ENCODE data around the gene SCO2. TPM values are rescaled to one million over a fixed set of nuclear protein-coding genes. Genes with fewer than 3 reads are reported as not detected.

The SCO2 gene
- total and polyA plus RNA-seq, 9 of the 15 experiments (the other 6 are each of a cell fraction or from before 2014, with no cell fraction given): 0.34 to 4.0 (median 1.1) TPM; not detected in 3

DNA sequence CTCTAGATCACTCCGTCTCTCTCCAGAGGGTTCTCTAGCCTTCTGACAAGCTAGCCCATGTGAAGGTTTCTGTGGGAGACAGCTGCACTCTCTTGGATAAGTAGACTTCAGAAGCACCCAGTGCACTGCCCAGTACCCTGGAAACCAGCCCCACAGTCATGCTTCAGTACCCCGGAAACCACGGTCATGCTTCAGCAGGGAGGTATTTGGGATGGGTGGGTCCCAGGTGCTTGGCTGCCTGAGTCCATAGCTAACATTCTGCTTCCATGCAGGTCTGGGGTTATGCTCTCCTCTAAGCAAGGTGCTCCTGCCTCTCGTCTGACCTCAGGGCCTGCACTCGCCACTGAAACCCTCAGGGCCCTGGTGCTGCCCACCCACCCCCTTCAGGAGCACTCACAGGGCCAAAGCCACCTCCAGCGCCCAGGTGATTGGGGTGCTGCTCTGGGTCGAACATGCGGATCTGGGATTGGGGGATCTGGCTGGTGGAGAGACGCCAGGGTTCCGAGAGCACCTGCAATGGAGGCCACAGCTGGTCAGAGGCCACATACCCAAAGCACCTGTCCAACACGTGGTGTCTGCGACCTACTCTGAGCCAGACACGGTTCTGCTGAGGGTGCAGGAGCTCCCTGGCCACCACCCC is 44.6 kb upstream of the SCO2 start (continued):
- TF ChIP-seq, protein P1, sequence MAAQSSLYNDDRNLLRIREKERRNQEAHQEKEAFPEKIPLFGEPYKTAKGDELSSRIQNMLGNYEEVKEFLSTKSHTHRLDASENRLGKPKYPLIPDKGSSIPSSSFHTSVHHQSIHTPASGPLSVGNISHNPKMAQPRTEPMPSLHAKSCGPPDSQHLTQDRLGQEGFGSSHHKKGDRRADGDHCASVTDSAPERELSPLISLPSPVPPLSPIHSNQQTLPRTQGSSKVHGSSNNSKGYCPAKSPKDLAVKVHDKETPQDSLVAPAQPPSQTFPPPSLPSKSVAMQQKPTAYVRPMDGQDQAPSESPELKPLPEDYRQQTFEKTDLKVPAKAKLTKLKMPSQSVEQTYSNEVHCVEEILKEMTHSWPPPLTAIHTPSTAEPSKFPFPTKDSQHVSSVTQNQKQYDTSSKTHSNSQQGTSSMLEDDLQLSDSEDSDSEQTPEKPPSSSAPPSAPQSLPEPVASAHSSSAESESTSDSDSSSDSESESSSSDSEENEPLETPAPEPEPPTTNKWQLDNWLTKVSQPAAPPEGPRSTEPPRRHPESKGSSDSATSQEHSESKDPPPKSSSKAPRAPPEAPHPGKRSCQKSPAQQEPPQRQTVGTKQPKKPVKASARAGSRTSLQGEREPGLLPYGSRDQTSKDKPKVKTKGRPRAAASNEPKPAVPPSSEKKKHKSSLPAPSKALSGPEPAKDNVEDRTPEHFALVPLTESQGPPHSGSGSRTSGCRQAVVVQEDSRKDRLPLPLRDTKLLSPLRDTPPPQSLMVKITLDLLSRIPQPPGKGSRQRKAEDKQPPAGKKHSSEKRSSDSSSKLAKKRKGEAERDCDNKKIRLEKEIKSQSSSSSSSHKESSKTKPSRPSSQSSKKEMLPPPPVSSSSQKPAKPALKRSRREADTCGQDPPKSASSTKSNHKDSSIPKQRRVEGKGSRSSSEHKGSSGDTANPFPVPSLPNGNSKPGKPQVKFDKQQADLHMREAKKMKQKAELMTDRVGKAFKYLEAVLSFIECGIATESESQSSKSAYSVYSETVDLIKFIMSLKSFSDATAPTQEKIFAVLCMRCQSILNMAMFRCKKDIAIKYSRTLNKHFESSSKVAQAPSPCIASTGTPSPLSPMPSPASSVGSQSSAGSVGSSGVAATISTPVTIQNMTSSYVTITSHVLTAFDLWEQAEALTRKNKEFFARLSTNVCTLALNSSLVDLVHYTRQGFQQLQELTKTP (IDR thresholded peaks at IDR 0.05; ENCODE audit: low read depth in 1 of 2, partially characterized antibody in 2 of 2): no peak
- TF ChIP-seq, protein P2, sequence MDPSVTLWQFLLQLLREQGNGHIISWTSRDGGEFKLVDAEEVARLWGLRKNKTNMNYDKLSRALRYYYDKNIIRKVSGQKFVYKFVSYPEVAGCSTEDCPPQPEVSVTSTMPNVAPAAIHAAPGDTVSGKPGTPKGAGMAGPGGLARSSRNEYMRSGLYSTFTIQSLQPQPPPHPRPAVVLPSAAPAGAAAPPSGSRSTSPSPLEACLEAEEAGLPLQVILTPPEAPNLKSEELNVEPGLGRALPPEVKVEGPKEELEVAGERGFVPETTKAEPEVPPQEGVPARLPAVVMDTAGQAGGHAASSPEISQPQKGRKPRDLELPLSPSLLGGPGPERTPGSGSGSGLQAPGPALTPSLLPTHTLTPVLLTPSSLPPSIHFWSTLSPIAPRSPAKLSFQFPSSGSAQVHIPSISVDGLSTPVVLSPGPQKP (CRISPR knock-in tag; IDR thresholded peaks at IDR 0.05): no peak
- TF ChIP-seq TGIF2 (CRISPR knock-in tag; IDR thresholded peaks at IDR 0.05): no peak

DNA sequence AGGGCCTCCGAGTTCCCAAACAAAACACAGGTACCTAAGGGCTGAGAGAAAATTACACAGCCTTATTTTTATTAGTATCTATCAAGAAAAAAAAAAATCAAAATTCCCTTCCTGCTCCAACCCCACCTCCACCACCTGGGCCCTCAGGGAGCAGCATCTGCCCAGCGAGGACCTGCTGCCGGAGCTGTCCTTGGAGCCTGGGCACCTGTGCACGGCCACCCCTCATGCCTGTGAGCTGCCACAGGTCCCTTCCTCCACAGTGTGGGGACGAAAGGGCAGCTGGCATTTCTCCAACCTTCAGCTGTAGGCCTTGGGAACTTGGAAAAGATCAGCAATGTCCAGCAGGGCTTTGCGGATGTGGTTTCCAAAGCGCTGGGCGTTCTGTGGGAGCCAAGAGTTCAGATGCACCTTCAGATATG is 43.7 kb upstream of the SCO2 start:
- WGBS (ENCODE audit: insufficient coverage, low coverage, missing lambda C conversion rate): 65% methylated on average over 6 of the region's 8 CpGs
- H3K27ac ChIP-seq (ENCODE audit: extremely low read depth, low read depth, low read length): no peak overlapping the region
- POLR2A ChIA-PET: interaction anchor here (0.6 to 0.9 kb wide), 2 partner anchors 13 to 57 kb away, joined by 3 read pairs; partner anchors contain the start of gene CHKB

More for the DNA sequence above, 43.7 kb upstream of the SCO2 start:
- no peaks in the 10 kb centered on the region for H4K20me1 ChIP-seq (replicated peaks; ENCODE audit: control insufficient read depth, insufficient read depth, low read length)
- no peaks in the 10 kb centered on the region for H3K9me3 ChIP-seq (replicated peaks; ENCODE audit: control insufficient read depth, insufficient read depth, low read depth, low read length)
- in situ Hi-C loops (cut with MboI) (loop anchor here (5.0 kb wide), 1 partner anchor 47 kb away; no protein-coding TSS in a partner anchor), intact Hi-C loops (cut with micrococcal nuclease) (no loop called here)
- H3K27me3 ChIP-seq (ENCODE audit: control insufficient read depth in 2 of 2, insufficient read depth in 2 of 2, low read length in 2 of 2): no peaks in the 10 kb centered on the region
- TF ChIP-seq, protein P3, sequence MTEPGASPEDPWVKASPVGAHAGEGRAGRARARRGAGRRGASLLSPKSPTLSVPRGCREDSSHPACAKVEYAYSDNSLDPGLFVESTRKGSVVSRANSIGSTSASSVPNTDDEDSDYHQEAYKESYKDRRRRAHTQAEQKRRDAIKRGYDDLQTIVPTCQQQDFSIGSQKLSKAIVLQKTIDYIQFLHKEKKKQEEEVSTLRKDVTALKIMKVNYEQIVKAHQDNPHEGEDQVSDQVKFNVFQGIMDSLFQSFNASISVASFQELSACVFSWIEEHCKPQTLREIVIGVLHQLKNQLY (CRISPR knock-in tag; conservative IDR thresholded peaks at IDR 0.05): no peak
- TF ChIP-seq ATF1 (CRISPR knock-in tag; IDR thresholded peaks at IDR 0.05): no peak
- 0 out of 2 replicates have a peak, but pooled peaks have one; percentile 2 for TF ChIP-seq ATF1 (tag; IDR thresholded peaks at IDR 0.05)
- no peak for TF ChIP-seq ZC3H11A (IDR thresholded peaks at IDR 0.05; ENCODE audit: low read depth, low read length)
- H3K9ac ChIP-seq (ENCODE audit: insufficient read depth in 1 of 2, low read depth in 2 of 2, low read length in 2 of 2): no peak overlapping the region; a peak in 1 of 4 replicates
- ATAC-seq (no peak), FAIRE-seq (no peak), DNase-seq (ENCODE audit: extremely low read depth in 1 of 4, low spot score in 3 of 4) (no peak)
- no TSS peak for BruUV-seq (replicated peaks)
- no peak overlapping the region for H2AFZ ChIP-seq (ENCODE audit: low read depth, low read length)
- no peaks in the 10 kb centered on the region for H3K9me1 ChIP-seq (ENCODE audit: control insufficient read depth, insufficient read depth, low read length)
- H3K4me3 ChIP-seq: no peak overlapping the region
- no peaks in the 10 kb centered on the region for H3K36me3 ChIP-seq (ENCODE audit: control insufficient read depth, insufficient read depth, low read length)
- no peak overlapping the region for H3K4me2 ChIP-seq (ENCODE audit: insufficient read depth, low read length)
- peaks cover 0 to 10% of the 10 kb centered on the region in 2 experiments; a peak in 3 of 5 replicates for H3K4me1 ChIP-seq (replicated peaks in 1 of 2; ENCODE audit: control insufficient read depth in 2 of 2, insufficient read depth in 2 of 2, low read length in 2 of 2)
- no peaks in the 10 kb centered on the region for H3K79me2 ChIP-seq (ENCODE audit: control insufficient read depth, insufficient read depth, low read length)
- CTCF ChIA-PET (ENCODE audit: low intra/inter-chr PET ratio): no interaction called here
